ENCODE measurements around the gene PLA2G7. TPM values are rescaled to one million over a fixed set of nuclear protein-coding genes. Genes with fewer than 3 reads are reported as not detected.
"Not testable (repeated sequence)": the region's sequence is repeated elsewhere in the genome, so short reads cannot be mapped to it uniquely, and the experiment has no call there.

The PLA2G7 gene
- polyA plus RNA-seq: under 1 TPM; 0.12 TPM

DNA sequence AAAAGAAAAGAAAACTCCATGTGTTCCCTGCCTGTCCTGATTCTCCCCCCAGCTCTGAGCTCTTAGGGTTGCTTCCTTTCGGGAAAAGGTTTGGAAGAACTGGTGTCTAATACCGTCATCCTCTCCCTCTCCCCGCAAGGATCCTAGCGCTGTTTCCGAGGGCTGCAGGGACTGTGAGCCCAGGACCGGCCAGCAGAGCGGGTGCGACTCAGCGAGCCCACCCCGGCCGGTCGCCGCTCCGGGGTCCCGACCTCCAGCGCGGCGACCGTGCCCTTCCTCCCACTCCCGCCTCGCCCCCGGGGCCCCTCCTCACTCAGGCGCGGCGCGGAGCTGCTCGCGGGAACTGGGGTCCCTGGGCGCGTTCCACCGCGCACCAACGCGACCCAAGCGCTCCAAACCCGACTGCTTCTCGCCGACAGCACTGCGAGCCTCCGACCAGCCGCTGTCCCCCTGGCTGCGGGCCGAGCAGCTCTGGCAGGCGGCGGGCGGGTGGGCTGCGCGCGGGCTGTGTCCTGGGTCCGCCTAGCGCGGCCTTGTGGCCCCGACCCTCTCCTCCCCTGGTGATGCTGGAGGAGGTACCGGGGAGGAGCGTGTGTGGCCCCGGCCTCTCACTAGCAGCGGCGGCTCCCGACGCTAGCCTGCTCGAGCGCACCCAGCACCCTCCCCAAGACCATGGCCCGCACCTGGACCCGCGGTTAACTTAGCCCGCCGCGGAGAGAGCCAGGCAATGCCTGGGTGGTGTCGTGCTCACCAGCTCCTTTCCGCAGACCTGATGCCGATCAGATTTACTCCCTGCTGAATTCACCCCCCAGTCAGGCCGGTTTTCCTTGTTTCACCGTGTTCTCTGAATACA, at the start of gene PLA2G7:
Gene PLA2G7 (minus strand): TSS at position 509 of the 853 bp plus-strand sequence. CDS start 12,484 bp downstream, outside the sequence.
- no peaks in the 10 kb centered on the region for H3K9me3 ChIP-seq (ENCODE audit: control insufficient read depth in 2 of 2, insufficient read depth in 1 of 2, low read depth in 1 of 2, low read length in 1 of 2)
- peak within 1 kb of the TSS; percentile 51 to 58 for H3K4me3 ChIP-seq (ENCODE audit: low read depth in 1 of 2, low read length in 2 of 2)
- no peaks in the 10 kb centered on the region for H3K36me3 ChIP-seq (ENCODE audit: control insufficient read depth in 2 of 2, insufficient read depth in 2 of 2, low read length in 1 of 2)
- no peak within 1 kb of the TSS for H3K27ac ChIP-seq (ENCODE audit: low read depth in 2 of 2, low read length in 1 of 2)
- H3K27me3 ChIP-seq (ENCODE audit: control insufficient read depth in 1 of 2, insufficient read depth in 2 of 2, low read length in 2 of 2): no peaks in the 10 kb centered on the region
- WGBS, 2 donors: 1% methylated on average over 56 to 73 of the region's 73 CpGs
- peaks cover 0 to 7% of the 10 kb centered on the region in 2 donors for H3K4me1 ChIP-seq (ENCODE audit: control insufficient read depth in 2 of 2, insufficient read depth in 2 of 2, low read length in 1 of 2)

- Histone ChIP-seq H3K4me1 (ENCODE audit: control insufficient read depth in 2 of 2, insufficient read depth in 2 of 2, low read length in 1 of 2) (no peaks in the 10 kb centered on the region), H3K27me3 (ENCODE audit: control insufficient read depth in 1 of 2, insufficient read depth in 2 of 2, low read length in 2 of 2) (no peaks in the 10 kb centered on the region), H3K9me3 (ENCODE audit: control insufficient read depth in 2 of 2, insufficient read depth in 1 of 2, low read depth in 1 of 2, low read length in 1 of 2) (no peaks in the 10 kb centered on the region), H3K27ac (ENCODE audit: low read depth in 2 of 2, low read length in 1 of 2) (no peak overlapping the region), H3K36me3 (ENCODE audit: control insufficient read depth in 2 of 2, insufficient read depth in 2 of 2, low read length in 1 of 2) (no peaks in the 10 kb centered on the region), H3K4me3 (ENCODE audit: low read depth in 1 of 2, low read length in 2 of 2) (no peak overlapping the region)
- 74 to 84% methylated on average over 1 of the region's 1 CpG for WGBS, 2 donors
These were observed 49.4 kb upstream of the PLA2G7 start for GRCh38 chr6:46784535-46784934.

- Histone ChIP-seq H3K4me1 (ENCODE audit: control insufficient read depth in 2 of 2, insufficient read depth in 2 of 2, low read length in 1 of 2) (no peaks in the 10 kb centered on the region), H3K36me3 (ENCODE audit: control insufficient read depth in 2 of 2, insufficient read depth in 2 of 2, low read length in 1 of 2) (no peaks in the 10 kb centered on the region), H3K9me3 (ENCODE audit: control insufficient read depth in 2 of 2, insufficient read depth in 1 of 2, low read depth in 1 of 2, low read length in 1 of 2) (no peaks in the 10 kb centered on the region), H3K27ac (ENCODE audit: low read depth in 2 of 2, low read length in 1 of 2) (no peak overlapping the region), H3K27me3 (ENCODE audit: control insufficient read depth in 1 of 2, insufficient read depth in 2 of 2, low read length in 2 of 2) (no peaks in the 10 kb centered on the region), H3K4me3 (ENCODE audit: low read depth in 1 of 2, low read length in 2 of 2) (no peak overlapping the region)
- WGBS, 2 donors: 31 to 35% methylated on average over 6 of the region's 6 CpGs
These were observed 46.6 kb upstream of the PLA2G7 start for GRCh38 chr6:46781478-46782378.

GRCh38 chr6:46777476-46778346, 42.5 kb upstream of the PLA2G7 start:
- Histone ChIP-seq H3K27ac (ENCODE audit: low read depth in 2 of 2, low read length in 1 of 2) (no peak overlapping the region), H3K9me3 (ENCODE audit: control insufficient read depth in 2 of 2, insufficient read depth in 1 of 2, low read depth in 1 of 2, low read length in 1 of 2) (no peaks in the 10 kb centered on the region), H3K27me3 (ENCODE audit: control insufficient read depth in 1 of 2, insufficient read depth in 2 of 2, low read length in 2 of 2) (no peaks in the 10 kb centered on the region), H3K4me1 (ENCODE audit: control insufficient read depth in 2 of 2, insufficient read depth in 2 of 2, low read length in 1 of 2) (no peaks in the 10 kb centered on the region), H3K36me3 (ENCODE audit: control insufficient read depth in 2 of 2, insufficient read depth in 2 of 2, low read length in 1 of 2) (no peaks in the 10 kb centered on the region), H3K4me3 (ENCODE audit: low read depth in 1 of 2, low read length in 2 of 2) (no peak overlapping the region)
- WGBS, 2 donors: 85 to 87% methylated on average over 12 of the region's 12 CpGs

DNA sequence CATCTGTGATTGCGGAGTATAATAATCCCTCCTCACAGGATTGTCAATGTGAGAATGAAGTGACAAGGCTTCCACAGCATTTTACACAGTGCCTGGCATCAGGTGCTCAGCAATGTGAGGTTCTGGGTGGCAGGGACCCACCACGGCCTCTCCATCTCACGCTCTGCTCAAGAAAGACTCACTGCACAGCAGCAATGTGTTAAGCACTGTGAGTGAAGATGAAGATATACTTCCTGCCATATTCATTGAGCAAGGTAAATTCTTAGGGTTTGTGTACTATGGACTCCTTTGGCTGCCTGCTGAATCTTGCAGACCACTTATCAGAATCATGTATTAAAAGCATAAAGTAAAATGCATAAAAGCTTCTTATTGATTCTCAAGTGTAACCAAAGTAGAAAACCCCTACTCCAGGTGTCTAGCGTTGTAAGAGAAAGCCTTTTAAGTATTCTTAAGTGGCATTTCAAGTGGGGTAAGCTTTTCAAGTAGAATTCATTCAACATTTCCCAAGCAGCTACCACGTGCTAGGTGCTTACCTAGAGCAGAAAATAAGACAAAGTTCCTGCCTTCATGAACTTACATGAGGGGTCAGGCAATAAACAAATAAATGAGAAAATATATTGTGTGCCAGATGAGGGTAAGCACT, 41.0 kb upstream of the PLA2G7 start:
- H3K27ac ChIP-seq (ENCODE audit: low read depth in 2 of 2, low read length in 1 of 2): no peak overlapping the region
- 87 to 89% methylated on average over 5 of the region's 5 CpGs for WGBS, 2 donors
- H3K27me3 ChIP-seq (ENCODE audit: control insufficient read depth in 1 of 2, insufficient read depth in 2 of 2, low read length in 2 of 2): no peaks in the 10 kb centered on the region
- H3K9me3 ChIP-seq (ENCODE audit: control insufficient read depth in 2 of 2, insufficient read depth in 1 of 2, low read depth in 1 of 2, low read length in 1 of 2): no peaks in the 10 kb centered on the region
- H3K4me3 ChIP-seq (ENCODE audit: low read depth in 1 of 2, low read length in 2 of 2): no peak overlapping the region
- H3K4me1 ChIP-seq (ENCODE audit: control insufficient read depth in 2 of 2, insufficient read depth in 2 of 2, low read length in 1 of 2): no peaks in the 10 kb centered on the region
- H3K36me3 ChIP-seq (ENCODE audit: control insufficient read depth in 2 of 2, insufficient read depth in 2 of 2, low read length in 1 of 2): no peaks in the 10 kb centered on the region

DNA sequence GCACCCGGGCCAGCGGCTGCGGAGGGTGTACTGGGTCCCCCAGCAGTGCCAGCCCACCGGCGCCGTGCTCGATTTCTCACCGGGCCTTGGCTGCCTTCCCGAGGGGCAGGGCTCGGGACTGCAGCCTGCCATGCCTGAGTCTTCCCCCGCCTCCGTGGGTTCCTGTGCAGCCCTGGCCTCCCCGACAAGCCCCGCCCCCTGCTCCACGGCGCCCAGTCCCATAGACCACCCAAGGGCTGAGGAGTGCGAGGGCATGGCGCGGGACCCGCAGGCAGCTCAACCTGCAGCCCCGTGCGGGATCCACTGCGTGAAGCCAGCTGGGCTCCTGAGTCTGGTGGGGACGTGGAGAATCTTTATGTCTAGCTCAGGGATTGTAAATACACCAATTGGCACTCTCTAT, 39.6 kb upstream of the PLA2G7 start:
- not testable (repeated sequence) for H3K36me3 ChIP-seq (ENCODE audit: control insufficient read depth in 2 of 2, insufficient read depth in 2 of 2, low read length in 1 of 2); H3K27ac ChIP-seq (ENCODE audit: low read depth in 2 of 2, low read length in 1 of 2); H3K4me1 ChIP-seq (ENCODE audit: control insufficient read depth in 2 of 2, insufficient read depth in 2 of 2, low read length in 1 of 2); H3K4me3 ChIP-seq (ENCODE audit: low read depth in 1 of 2, low read length in 2 of 2); H3K27me3 ChIP-seq (ENCODE audit: control insufficient read depth in 1 of 2, insufficient read depth in 2 of 2, low read length in 2 of 2); H3K9me3 ChIP-seq (ENCODE audit: control insufficient read depth in 2 of 2, insufficient read depth in 1 of 2, low read depth in 1 of 2, low read length in 1 of 2)
- 94 to 97% methylated on average over 21 to 24 of the region's 24 CpGs for WGBS, 2 donors

GRCh38 chr6:46773201-46773855, 38.2 kb upstream of the PLA2G7 start:
- WGBS, 2 donors: 35 to 64% methylated on average over 1 of the region's 1 CpG
- no peaks in the 10 kb centered on the region for H3K4me1 ChIP-seq (ENCODE audit: control insufficient read depth in 2 of 2, insufficient read depth in 2 of 2, low read length in 1 of 2)
- H3K27ac ChIP-seq (ENCODE audit: low read depth in 2 of 2, low read length in 1 of 2): no peak overlapping the region
- H3K4me3 ChIP-seq (ENCODE audit: low read depth in 1 of 2, low read length in 2 of 2): no peak overlapping the region
- H3K27me3 ChIP-seq (ENCODE audit: control insufficient read depth in 1 of 2, insufficient read depth in 2 of 2, low read length in 2 of 2): no peaks in the 10 kb centered on the region
- H3K36me3 ChIP-seq (ENCODE audit: control insufficient read depth in 2 of 2, insufficient read depth in 2 of 2, low read length in 1 of 2): no peaks in the 10 kb centered on the region
- H3K9me3 ChIP-seq (ENCODE audit: control insufficient read depth in 2 of 2, insufficient read depth in 1 of 2, low read depth in 1 of 2, low read length in 1 of 2): no peaks in the 10 kb centered on the region

DNA sequence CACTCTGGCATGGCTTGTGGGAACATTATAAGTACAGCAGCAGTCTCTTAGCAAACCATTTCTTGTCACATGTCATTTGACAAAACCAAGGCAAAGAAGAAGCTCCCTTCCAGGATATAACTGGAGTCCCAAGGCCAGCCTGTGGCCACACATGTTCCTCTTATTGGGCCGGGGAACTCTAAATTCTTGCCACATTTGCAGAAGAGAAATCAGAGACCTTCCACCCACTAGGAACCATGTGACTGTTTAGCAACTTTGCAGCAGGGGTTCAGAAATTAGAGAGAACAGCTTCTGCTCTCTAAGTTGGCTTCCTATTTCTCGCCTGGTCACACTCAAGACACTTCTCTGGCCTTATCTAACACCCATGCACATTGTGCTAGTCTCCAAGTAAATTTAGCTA, 37.6 kb upstream of the PLA2G7 start:
- no peaks in the 10 kb centered on the region for H3K27me3 ChIP-seq (ENCODE audit: control insufficient read depth in 1 of 2, insufficient read depth in 2 of 2, low read length in 2 of 2)
- H3K4me1 ChIP-seq (ENCODE audit: control insufficient read depth in 2 of 2, insufficient read depth in 2 of 2, low read length in 1 of 2): no peaks in the 10 kb centered on the region
- H3K36me3 ChIP-seq (ENCODE audit: control insufficient read depth in 2 of 2, insufficient read depth in 2 of 2, low read length in 1 of 2): no peaks in the 10 kb centered on the region
- 74% methylated on average over 2 of the region's 2 CpGs for WGBS, 2 donors
- no peak overlapping the region for H3K27ac ChIP-seq (ENCODE audit: low read depth in 2 of 2, low read length in 1 of 2)
- no peaks in the 10 kb centered on the region for H3K9me3 ChIP-seq (ENCODE audit: control insufficient read depth in 2 of 2, insufficient read depth in 1 of 2, low read depth in 1 of 2, low read length in 1 of 2)
- H3K4me3 ChIP-seq (ENCODE audit: low read depth in 1 of 2, low read length in 2 of 2): no peak overlapping the region
